ENCODE results near the gene LMBR1.

- TF ChIP-seq CTCF (IDR thresholded peaks at IDR 0.05) = no peak
- TF ChIP-seq POLR2A (IDR thresholded peaks at IDR 0.05) = no peak
Observed at GRCh38 chr7:156766666-156767065, 126.3 kb downstream of the LMBR1 start.

Measured in testis (tissue), 2 donors.